BE2C (cell line): ENCODE results near the gene FAM114A1.
"Not testable (repeated sequence)": the region's sequence is repeated elsewhere in the genome, so short reads cannot be mapped to it uniquely, and the experiment has no call there.

Experiments
- DNase-seq: peaks from one replicate; pipeline ENCODE4 v3.0.0-alpha.2; 2020
- H3K27me3 ChIP-seq: fragments of 250-450 bp; sonication (Bioruptor Pico); 2 replicates; pipeline ENCODE4 v1.5.1; 2020; ENCODE audit warnings: mild to moderate bottlenecking
- H3K36me3 ChIP-seq: fragments of 250-450 bp; sonication (Bioruptor Pico); 2 replicates; pipeline ENCODE4 v1.5.1; 2020; ENCODE audit warnings: mild to moderate bottlenecking
- H3K4me1 ChIP-seq: fragments of 250-450 bp; sonication (Bioruptor Pico); 2 replicates; pipeline ENCODE4 v1.5.1; 2020
- H3K4me3 ChIP-seq: 2 replicates; pipeline ENCODE4 v1.5.1; 2011; ENCODE audit warnings: low read depth, low read length
- H3K9me3 ChIP-seq: fragments of 250-450 bp; sonication (Bioruptor Pico); 2 replicates; pipeline ENCODE4 v1.5.1; 2020
- TF ChIP-seq, protein P1 (sequence below): IDR thresholded peaks from 2 replicates; pipeline ENCODE4 v1.5.1; 2012; ENCODE audit warnings: mild to moderate bottlenecking, low read depth, low read length

The FAM114A1 gene

DNA sequence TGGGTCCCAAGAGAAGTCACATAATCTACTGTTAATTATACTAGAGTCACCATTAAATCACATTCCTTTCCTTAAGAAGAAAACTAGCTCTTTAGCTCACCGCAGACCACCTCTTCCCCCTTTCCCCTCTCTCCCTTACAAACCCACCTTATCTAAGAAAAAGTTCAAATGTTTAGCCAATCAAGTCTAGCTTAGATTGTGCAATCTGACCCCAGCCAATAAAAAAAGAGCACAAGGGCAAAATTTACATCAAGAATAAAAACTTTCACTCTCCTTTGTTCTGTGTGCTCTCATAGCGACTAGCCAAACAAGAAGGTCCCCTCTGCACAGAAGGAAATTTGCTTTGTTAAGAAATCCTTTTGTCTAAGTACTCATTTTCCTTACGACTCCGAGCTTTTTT lies 88.4 kb downstream of the FAM114A1 start:
- H3K4me3 ChIP-seq = no peak overlapping the region
- DNase-seq = no peak
- no peaks in the 10 kb centered on the region for H3K27me3 ChIP-seq
- H3K9me3 ChIP-seq = no peaks in the 10 kb centered on the region
- H3K4me1 ChIP-seq = no peaks in the 10 kb centered on the region
- TF ChIP-seq, protein P1, sequence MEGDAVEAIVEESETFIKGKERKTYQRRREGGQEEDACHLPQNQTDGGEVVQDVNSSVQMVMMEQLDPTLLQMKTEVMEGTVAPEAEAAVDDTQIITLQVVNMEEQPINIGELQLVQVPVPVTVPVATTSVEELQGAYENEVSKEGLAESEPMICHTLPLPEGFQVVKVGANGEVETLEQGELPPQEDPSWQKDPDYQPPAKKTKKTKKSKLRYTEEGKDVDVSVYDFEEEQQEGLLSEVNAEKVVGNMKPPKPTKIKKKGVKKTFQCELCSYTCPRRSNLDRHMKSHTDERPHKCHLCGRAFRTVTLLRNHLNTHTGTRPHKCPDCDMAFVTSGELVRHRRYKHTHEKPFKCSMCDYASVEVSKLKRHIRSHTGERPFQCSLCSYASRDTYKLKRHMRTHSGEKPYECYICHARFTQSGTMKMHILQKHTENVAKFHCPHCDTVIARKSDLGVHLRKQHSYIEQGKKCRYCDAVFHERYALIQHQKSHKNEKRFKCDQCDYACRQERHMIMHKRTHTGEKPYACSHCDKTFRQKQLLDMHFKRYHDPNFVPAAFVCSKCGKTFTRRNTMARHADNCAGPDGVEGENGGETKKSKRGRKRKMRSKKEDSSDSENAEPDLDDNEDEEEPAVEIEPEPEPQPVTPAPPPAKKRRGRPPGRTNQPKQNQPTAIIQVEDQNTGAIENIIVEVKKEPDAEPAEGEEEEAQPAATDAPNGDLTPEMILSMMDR = no peak
- no peaks in the 10 kb centered on the region for H3K36me3 ChIP-seq

DNA sequence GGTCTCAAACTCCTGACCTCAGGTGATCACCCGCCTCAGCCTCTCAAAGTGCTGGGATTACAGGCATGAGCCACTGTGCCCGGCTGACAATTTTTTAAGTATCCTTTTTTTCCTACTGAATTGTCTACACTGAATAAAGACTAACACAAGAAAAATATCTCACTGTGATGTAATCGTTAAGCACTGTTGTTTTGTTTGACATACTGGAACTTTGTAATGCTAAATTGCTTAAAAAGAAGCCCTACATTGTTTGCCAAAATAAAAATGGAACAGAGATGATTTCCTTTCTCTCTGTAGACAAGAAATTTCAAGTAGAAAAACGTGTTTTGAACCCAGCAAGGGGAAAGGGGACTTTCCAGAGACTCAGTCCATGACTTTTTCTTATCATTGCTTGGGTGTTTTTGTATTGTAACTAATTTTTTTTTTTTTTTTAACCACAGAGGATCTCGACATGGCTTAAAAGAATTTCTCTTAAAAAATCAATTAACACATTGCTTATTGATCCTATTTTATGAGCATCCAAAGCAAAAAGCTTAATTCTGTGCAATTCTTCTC lies 89.7 kb downstream of the FAM114A1 start:
- Histone ChIP-seq H3K4me3 (no peak overlapping the region), H3K4me1 (no peaks in the 10 kb centered on the region), H3K36me3 (no peaks in the 10 kb centered on the region), H3K9me3 (no peaks in the 10 kb centered on the region), H3K27me3 (no peaks in the 10 kb centered on the region)
- no peak for DNase-seq
- TF ChIP-seq, protein P1 = no peak

DNA sequence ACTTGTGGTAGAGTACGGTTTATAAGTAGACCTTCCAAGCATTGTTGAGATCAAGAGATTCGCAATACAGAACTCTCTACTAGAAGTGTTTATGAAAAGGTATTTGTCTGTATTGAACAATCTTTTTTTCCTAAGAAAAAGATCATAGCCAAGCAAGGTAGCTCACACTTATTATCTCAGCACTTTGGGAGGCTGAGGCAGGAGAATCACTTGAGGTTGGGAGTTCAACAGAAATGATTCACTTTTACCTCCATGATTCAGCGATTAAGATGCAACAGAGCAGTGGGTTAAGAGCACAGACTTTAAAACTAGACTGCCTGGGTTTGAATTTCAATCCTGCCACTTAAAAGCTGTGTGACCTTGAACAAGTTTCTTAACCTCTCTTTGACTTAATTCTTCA lies 90.3 kb downstream of the FAM114A1 start:
- Histone ChIP-seq H3K4me3 (no peak overlapping the region), H3K36me3 (no peaks in the 10 kb centered on the region), H3K4me1 (no peaks in the 10 kb centered on the region), H3K9me3 (no peaks in the 10 kb centered on the region), H3K27me3 (no peaks in the 10 kb centered on the region)
- TF ChIP-seq, protein P1 = no peak
- DNase-seq = no peak

DNA sequence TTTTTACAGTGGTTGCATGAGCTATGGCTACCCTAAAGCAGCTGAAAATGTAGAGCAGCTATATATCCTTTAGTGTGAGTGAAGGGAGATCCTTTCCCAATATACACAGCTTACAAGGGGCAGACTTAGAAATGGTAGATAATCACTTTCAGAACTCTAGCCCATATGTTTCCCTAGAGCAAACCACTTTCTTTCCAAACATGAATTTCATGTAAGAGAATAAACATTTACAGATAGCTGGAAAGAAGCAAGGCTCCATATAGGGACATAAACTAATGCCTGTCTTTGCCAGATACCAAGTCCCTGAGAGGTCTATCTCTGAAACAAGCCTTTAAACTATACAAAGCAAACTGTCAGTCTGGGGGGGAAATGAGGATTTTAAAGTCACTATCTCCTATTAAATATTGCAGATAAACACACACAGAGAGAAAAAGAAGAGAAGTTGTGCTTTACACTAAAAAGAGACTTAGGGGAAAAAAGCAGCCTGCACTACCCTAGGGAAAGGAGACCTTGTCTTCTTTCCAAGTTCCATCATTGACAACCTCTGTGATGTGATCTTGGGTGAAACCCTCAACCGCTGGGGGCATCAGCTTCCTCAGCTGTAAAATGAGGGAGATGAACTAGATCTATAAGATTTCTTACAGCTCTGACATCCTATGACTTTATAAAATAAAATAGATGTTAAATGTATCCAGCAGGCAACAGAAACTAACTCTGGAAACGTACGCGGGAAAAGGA lies 91.0 kb downstream of the FAM114A1 start:
- Histone ChIP-seq H3K27me3 (no peaks in the 10 kb centered on the region), H3K36me3 (no peaks in the 10 kb centered on the region), H3K4me3 (no peak overlapping the region), H3K9me3 (no peaks in the 10 kb centered on the region), H3K4me1 (no peaks in the 10 kb centered on the region)
- TF ChIP-seq, protein P1 = no peak
- no peak for DNase-seq

DNA sequence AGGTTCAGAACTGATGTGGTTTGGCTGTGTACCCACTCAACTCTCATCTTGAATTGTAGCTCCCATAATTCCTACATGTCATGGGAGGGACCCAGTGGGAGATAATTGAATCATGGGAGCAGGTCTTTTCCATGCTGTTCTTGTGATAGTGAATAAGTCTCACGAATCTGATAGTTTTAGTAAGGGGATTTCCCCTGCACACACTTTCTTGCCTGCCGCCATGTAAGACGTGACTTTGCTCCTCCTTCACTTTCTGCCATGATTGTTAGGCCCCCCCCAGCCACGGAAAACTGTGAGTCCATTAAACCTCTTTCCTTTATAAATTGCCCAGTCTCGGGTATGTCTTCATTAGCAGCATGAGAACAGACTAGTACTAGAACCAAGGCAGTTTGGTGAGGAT lies 91.6 kb downstream of the FAM114A1 start:
- not testable (repeated sequence) for H3K4me3 ChIP-seq, H3K27me3 ChIP-seq, H3K4me1 ChIP-seq, H3K36me3 ChIP-seq, DNase-seq, H3K9me3 ChIP-seq

DNA sequence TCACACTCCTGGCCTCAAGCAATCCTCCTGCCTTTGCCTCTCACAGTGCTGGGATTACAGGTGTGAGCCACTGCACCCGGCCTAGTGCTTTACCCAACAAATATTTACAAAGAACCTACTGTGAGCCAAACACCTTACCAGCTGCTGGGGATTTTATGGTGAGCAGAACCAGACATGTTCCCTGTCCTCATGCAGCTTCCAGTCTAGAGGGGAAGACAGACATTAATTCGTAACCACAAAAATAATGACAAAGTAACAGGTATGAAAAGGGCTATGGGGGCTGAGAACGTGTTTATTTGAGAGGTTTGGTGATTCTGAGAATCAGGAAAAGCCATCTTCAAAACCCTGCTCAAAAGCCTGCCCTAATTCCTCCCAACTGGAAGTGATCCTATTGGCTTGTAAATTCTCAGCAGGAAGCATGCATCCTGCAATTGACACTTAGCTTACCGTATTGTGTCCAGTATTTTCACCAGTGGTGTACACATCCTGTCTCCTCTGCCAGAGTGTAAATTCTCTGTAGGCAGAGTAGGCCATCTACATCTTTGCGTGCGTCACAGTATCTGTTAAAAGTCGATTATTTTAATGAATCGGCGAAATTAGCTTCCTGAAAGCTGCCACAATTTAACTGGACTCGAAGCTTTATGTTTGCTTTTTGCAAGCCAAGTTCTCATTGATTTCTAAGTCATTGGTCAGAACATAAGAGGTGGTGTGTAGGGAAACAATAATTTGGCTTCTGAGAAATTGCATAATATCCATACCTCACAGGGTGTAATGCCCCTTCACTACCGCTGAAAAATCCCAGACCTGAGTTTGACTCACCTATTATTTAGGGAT lies 97.6 kb downstream of the FAM114A1 start:
- Histone ChIP-seq H3K4me1 (no peaks in the 10 kb centered on the region), H3K4me3 (no peak overlapping the region), H3K27me3 (no peaks in the 10 kb centered on the region), H3K9me3 (no peaks in the 10 kb centered on the region), H3K36me3 (no peaks in the 10 kb centered on the region)
- TF ChIP-seq, protein P1 = no peak
- no peak for DNase-seq
